ENCODE measurements around the gene APOL6.

Gene APOL6

GRCh38 chr22:35638001-35638400 lies 10.2 kb upstream of the APOL6 start:
- ChIA-PET POLR2A (no interaction called here), CTCF (interaction anchor here (0.6 kb wide), 1 partner anchor 286 kb away, joined by 3 read pairs; no protein-coding TSS in a partner anchor)
- TF ChIP-seq FOXM1 (IDR thresholded peaks at IDR 0.05; ENCODE audit: borderline replicate concordance): no peak
- TF ChIP-seq ELF4 (IDR thresholded peaks at IDR 0.05): no peak
- no peak for TF ChIP-seq SUZ12 (IDR thresholded peaks at IDR 0.05)
- no peak for TF ChIP-seq HDGF (IDR thresholded peaks at IDR 0.05; ENCODE audit: borderline replicate concordance)
- TF ChIP-seq BHLHE40 (IDR thresholded peaks at IDR 0.05; ENCODE audit: borderline replicate concordance): no peak
- no peak for TF ChIP-seq LEF1 (IDR thresholded peaks at IDR 0.05; ENCODE audit: borderline replicate concordance)
- no peak for TF ChIP-seq SP1 (IDR thresholded peaks at IDR 0.05)
- TF ChIP-seq ARNT (IDR thresholded peaks at IDR 0.05): no peak
- DNase-seq (ENCODE audit: extremely low spot score): no peak

GRCh38 chr22:35638410-35638809 lies 9.8 kb upstream of the APOL6 start:
- CTCF ChIA-PET: no interaction called here
- no peak for DNase-seq (ENCODE audit: extremely low spot score)
- TF ChIP-seq FOXK2 (IDR thresholded peaks at IDR 0.05): no peak
- no peak for TF ChIP-seq CTBP1 (IDR thresholded peaks at IDR 0.05; ENCODE audit: borderline replicate concordance)
- TF ChIP-seq SUZ12 (IDR thresholded peaks at IDR 0.05): no peak
- TF ChIP-seq PKNOX1 (IDR thresholded peaks at IDR 0.05): no peak
- TF ChIP-seq LEF1 (IDR thresholded peaks at IDR 0.05; ENCODE audit: borderline replicate concordance): no peak
- TF ChIP-seq FOXM1 (IDR thresholded peaks at IDR 0.05; ENCODE audit: borderline replicate concordance): no peak
- no peak for TF ChIP-seq SP1 (IDR thresholded peaks at IDR 0.05)
- TF ChIP-seq FOXA1 (IDR thresholded peaks at IDR 0.05): no peak
- TF ChIP-seq L3MBTL2 (conservative IDR thresholded peaks at IDR 0.05): no peak
- POLR2A ChIA-PET: no interaction called here

GRCh38 chr22:35641494-35642120 lies 6.6 kb upstream of the APOL6 start:
- DNase-seq (ENCODE audit: extremely low spot score): no peak
- TF ChIP-seq SUZ12 (IDR thresholded peaks at IDR 0.05): no peak
- TF ChIP-seq TARDBP (IDR thresholded peaks at IDR 0.05): no peak
- no peak for TF ChIP-seq NFRKB (IDR thresholded peaks at IDR 0.05)
- TF ChIP-seq BHLHE40 (IDR thresholded peaks at IDR 0.05; ENCODE audit: borderline replicate concordance): no peak
- no peak for TF ChIP-seq FOXA1 (IDR thresholded peaks at IDR 0.05)
- ChIA-PET POLR2A (no interaction called here), CTCF (no interaction called here)

GRCh38 chr22:35642305-35642741 lies 5.9 kb upstream of the APOL6 start:
- DNase-seq (ENCODE audit: extremely low spot score): no peak
- CTCF ChIA-PET: no interaction called here
- POLR2A ChIA-PET: interaction anchor here (1.0 kb wide), 1 partner anchor 11 kb away, joined by 3 read pairs; no protein-coding TSS in a partner anchor
- TF ChIP-seq ZNF384 (IDR thresholded peaks at IDR 0.05): no peak
- TF ChIP-seq TARDBP (IDR thresholded peaks at IDR 0.05): no peak
- no peak for TF ChIP-seq FOXA1 (IDR thresholded peaks at IDR 0.05)
- TF ChIP-seq FOXM1 (IDR thresholded peaks at IDR 0.05; ENCODE audit: borderline replicate concordance): no peak
- no peak for TF ChIP-seq SUZ12 (IDR thresholded peaks at IDR 0.05)

GRCh38 chr22:35643991-35644390 lies 4.3 kb upstream of the APOL6 start:
- DNase-seq (ENCODE audit: extremely low spot score): no peak
- CTCF ChIA-PET: no interaction called here
- TF ChIP-seq ARNT (IDR thresholded peaks at IDR 0.05) (no peak), TARDBP (IDR thresholded peaks at IDR 0.05) (no peak), PKNOX1 (IDR thresholded peaks at IDR 0.05) (no peak), FOXA1 (IDR thresholded peaks at IDR 0.05) (no peak), SP1 (IDR thresholded peaks at IDR 0.05) (no peak), ZNF384 (IDR thresholded peaks at IDR 0.05) (no peak), HDGF (IDR thresholded peaks at IDR 0.05; ENCODE audit: borderline replicate concordance) (no peak), ELF4 (IDR thresholded peaks at IDR 0.05) (no peak), L3MBTL2 (conservative IDR thresholded peaks at IDR 0.05) (no peak), FOXK2 (IDR thresholded peaks at IDR 0.05) (no peak), LEF1 (IDR thresholded peaks at IDR 0.05; ENCODE audit: borderline replicate concordance) (no peak)
- POLR2A ChIA-PET: no interaction called here

- POLR2A ChIA-PET: no interaction called here
- TF ChIP-seq CTBP1 (IDR thresholded peaks at IDR 0.05; ENCODE audit: borderline replicate concordance) (no peak), SUZ12 (IDR thresholded peaks at IDR 0.05) (no peak), L3MBTL2 (conservative IDR thresholded peaks at IDR 0.05) (no peak), NFRKB (IDR thresholded peaks at IDR 0.05) (no peak), ZNF384 (IDR thresholded peaks at IDR 0.05) (no peak), FOXA1 (IDR thresholded peaks at IDR 0.05) (no peak), ELF4 (IDR thresholded peaks at IDR 0.05) (no peak), PKNOX1 (IDR thresholded peaks at IDR 0.05) (no peak), TARDBP (IDR thresholded peaks at IDR 0.05) (no peak), ARNT (IDR thresholded peaks at IDR 0.05) (no peak), FOXM1 (IDR thresholded peaks at IDR 0.05; ENCODE audit: borderline replicate concordance) (no peak), LEF1 (IDR thresholded peaks at IDR 0.05; ENCODE audit: borderline replicate concordance) (no peak)
Measured at GRCh38 chr22:35645646-35646045, 2.6 kb upstream of the APOL6 start.

GRCh38 chr22:35649026-35649553 lies 844 bp downstream of the APOL6 start:
- no peak for DNase-seq (ENCODE audit: extremely low spot score)
- ChIA-PET POLR2A (no interaction called here), CTCF (interaction anchor here (0.5 kb wide), 1 partner anchor 279 kb away, joined by 3 read pairs; no protein-coding TSS in a partner anchor)
- no peak for TF ChIP-seq TARDBP (IDR thresholded peaks at IDR 0.05)
- TF ChIP-seq FOXM1 (IDR thresholded peaks at IDR 0.05; ENCODE audit: borderline replicate concordance): no peak
- TF ChIP-seq CTBP1 (IDR thresholded peaks at IDR 0.05; ENCODE audit: borderline replicate concordance): no peak
- TF ChIP-seq LEF1 (IDR thresholded peaks at IDR 0.05; ENCODE audit: borderline replicate concordance): no peak
- TF ChIP-seq SP1 (IDR thresholded peaks at IDR 0.05): no peak
- no peak for TF ChIP-seq ARNT (IDR thresholded peaks at IDR 0.05)

More at GRCh38 chr22:35645646-35646045, 2.6 kb upstream of the APOL6 start:
- CTCF ChIA-PET: no interaction called here
- no peak for DNase-seq (ENCODE audit: extremely low spot score)
